Measurements from ENCODE around the gene POT1. TPM values are rescaled to one million over a fixed set of nuclear protein-coding genes. Genes with fewer than 3 reads are reported as not detected.

The POT1 gene
- total and polyA plus RNA-seq, 2 donors (not counting 3 experiments of a cell fraction or from before 2014, with no cell fraction given): 11.1 to 22.4 TPM

DNA sequence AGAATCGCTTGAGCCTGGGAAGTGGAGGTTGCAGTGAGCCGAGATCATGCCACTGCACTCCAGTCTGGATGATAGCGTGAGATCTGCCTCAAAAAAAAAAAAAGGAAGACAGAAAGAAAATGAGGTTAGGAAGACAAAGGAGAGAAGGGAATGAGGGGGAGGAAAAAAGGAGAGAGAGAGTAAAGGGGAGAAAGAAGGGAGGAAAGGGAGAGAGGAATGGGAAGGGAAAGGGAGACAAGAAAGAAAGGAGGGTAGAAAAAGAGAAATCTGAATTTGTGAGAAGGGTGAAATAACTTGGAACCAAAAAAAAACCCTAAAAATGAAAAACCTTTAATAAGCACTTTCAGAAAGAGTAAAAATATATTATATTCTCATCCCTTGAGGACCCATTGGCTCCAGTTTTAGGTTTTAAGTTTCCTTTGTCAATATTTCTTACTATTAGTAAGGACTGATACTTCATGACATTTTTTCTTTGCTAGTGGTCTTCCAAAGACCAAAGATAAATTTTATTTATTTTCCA, 54.9 kb downstream of the POT1 start:
- POLR2A ChIA-PET: no interaction called here
- dilution Hi-C loops (cut with MboI; ENCODE audit: extremely low pct_ligation_motif_present, low sequenced_read_pairs): no loop called here
- TF ChIP-seq EZH2 (IDR thresholded peaks at IDR 0.05; ENCODE audit: borderline replicate concordance, low read depth, low read length, severe bottlenecking) (no peak), JUN (IDR thresholded peaks at IDR 0.05; ENCODE audit: borderline replicate concordance, insufficient read depth, insufficient read length, low read depth) (no peak), MYC (IDR thresholded peaks at IDR 0.05; ENCODE audit: low read depth, low read length) (no peak), FOS (IDR thresholded peaks at IDR 0.05; ENCODE audit: borderline replicate concordance, insufficient read depth, low read length) (no peak), GATA2 (IDR thresholded peaks at IDR 0.05; ENCODE audit: insufficient read depth, insufficient read length, low read depth, low read length) (no peak), MAX (IDR thresholded peaks at IDR 0.05; ENCODE audit: insufficient read depth, insufficient read length) (no peak), CTCF (IDR thresholded peaks at IDR 0.05; ENCODE audit: extremely low read depth in 1 of 2, insufficient read depth in 1 of 2, low read depth in 1 of 2, low read length in 2 of 2) (no peak), POLR2A (IDR thresholded peaks at IDR 0.05; ENCODE audit: low read depth, low read length) (no peak), POLR2AphosphoS5 (IDR thresholded peaks at IDR 0.05; ENCODE audit: insufficient read depth, low read depth, low read length) (no peak)

More for the DNA sequence above, 54.9 kb downstream of the POT1 start:
- intact Hi-C loops (cut with micrococcal nuclease): no loop called here
- DNase-seq (ENCODE audit: low read depth, low spot score) (no peak), FAIRE-seq (no peak)
- Histone ChIP-seq H3K4me3 (replicated peaks in 1 of 3; ENCODE audit: insufficient read depth in 1 of 3, low read depth in 1 of 3, low read length in 3 of 3) (no peak overlapping the region), H2AFZ (ENCODE audit: low read depth, low read length) (no peak overlapping the region), H3K9me1 (replicated peaks; ENCODE audit: control insufficient read depth, extremely low read depth, insufficient read depth, low read length) (no peaks in the 10 kb centered on the region), H3K9ac (replicated peaks; ENCODE audit: extremely low read depth, insufficient read depth, low read length) (no peak overlapping the region), H3K4me2 (ENCODE audit: insufficient read depth, low read length) (no peak overlapping the region), H3K36me3 (ENCODE audit: control insufficient read depth in 2 of 2, extremely low read depth in 1 of 2, insufficient read depth in 2 of 2, low read length in 2 of 2) (no peaks in the 10 kb centered on the region), H4K20me1 (replicated peaks; ENCODE audit: control insufficient read depth, extremely low read depth, insufficient read depth, low read length) (no peaks in the 10 kb centered on the region), H3K9me3 (replicated peaks; ENCODE audit: control insufficient read depth, insufficient read depth, low read length) (no peaks in the 10 kb centered on the region), H3K79me2 (ENCODE audit: control insufficient read depth, insufficient read depth, low read length) (no peaks in the 10 kb centered on the region), H3K27ac (ENCODE audit: insufficient read depth, low read depth, low read length) (no peak overlapping the region), H3K27me3 (ENCODE audit: control insufficient read depth in 2 of 2, insufficient read depth in 2 of 2, low read length in 2 of 2) (no peaks in the 10 kb centered on the region), H3K4me1 (ENCODE audit: control insufficient read depth, extremely low read depth, insufficient read depth, low read length) (no peaks in the 10 kb centered on the region)
- no TSS peak for BruUV-seq (replicated peaks)
- CTCF ChIA-PET: no interaction called here
